ENCODE measurements around the gene ADK.

DNA sequence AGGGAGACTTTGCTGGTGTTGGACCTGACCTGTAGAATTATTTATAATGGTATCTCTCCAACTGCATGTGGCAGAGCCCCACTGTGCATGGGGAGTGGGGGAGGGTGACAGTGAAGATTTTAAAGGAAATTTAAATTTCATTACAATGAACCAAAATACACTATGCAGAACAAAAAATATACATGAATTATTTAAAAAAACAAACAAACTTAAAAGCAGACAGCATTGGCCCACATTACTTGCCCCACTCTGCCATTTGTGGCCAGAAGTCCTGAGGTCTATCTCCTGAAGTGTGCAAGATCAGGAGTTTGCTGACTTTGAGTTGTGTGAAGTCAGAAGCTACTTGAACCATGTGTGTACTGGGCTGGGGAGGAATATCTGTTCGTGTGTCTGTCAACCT, 40.9 kb upstream of the ADK start:
- TF ChIP-seq, protein P1, sequence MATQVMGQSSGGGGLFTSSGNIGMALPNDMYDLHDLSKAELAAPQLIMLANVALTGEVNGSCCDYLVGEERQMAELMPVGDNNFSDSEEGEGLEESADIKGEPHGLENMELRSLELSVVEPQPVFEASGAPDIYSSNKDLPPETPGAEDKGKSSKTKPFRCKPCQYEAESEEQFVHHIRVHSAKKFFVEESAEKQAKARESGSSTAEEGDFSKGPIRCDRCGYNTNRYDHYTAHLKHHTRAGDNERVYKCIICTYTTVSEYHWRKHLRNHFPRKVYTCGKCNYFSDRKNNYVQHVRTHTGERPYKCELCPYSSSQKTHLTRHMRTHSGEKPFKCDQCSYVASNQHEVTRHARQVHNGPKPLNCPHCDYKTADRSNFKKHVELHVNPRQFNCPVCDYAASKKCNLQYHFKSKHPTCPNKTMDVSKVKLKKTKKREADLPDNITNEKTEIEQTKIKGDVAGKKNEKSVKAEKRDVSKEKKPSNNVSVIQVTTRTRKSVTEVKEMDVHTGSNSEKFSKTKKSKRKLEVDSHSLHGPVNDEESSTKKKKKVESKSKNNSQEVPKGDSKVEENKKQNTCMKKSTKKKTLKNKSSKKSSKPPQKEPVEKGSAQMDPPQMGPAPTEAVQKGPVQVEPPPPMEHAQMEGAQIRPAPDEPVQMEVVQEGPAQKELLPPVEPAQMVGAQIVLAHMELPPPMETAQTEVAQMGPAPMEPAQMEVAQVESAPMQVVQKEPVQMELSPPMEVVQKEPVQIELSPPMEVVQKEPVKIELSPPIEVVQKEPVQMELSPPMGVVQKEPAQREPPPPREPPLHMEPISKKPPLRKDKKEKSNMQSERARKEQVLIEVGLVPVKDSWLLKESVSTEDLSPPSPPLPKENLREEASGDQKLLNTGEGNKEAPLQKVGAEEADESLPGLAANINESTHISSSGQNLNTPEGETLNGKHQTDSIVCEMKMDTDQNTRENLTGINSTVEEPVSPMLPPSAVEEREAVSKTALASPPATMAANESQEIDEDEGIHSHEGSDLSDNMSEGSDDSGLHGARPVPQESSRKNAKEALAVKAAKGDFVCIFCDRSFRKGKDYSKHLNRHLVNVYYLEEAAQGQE (IDR thresholded peaks at IDR 0.05; ENCODE audit: unreplicated experiment), result no peak
- no peak for TF ChIP-seq NANOG (IDR thresholded peaks at IDR 0.05; ENCODE audit: borderline replicate concordance)
